Right lobe of liver (tissue), 4 donors: ENCODE measurements around the gene CCDC141.

Experiments
- POLR2A ChIP-seq: fragments of 450-650 bp; IDR thresholded peaks from one replicate; pipeline ENCODE4 v1.6.1; 2017; ENCODE audit warnings: antibody characterized with exemption, mild to moderate bottlenecking
- TF ChIP-seq, protein P1 (sequence below), 4 donors: fragments of 200-600 bp in 3 of 4; fragments of 450-650 bp in 1 of 4; IDR thresholded peaks; one replicate each; pipeline versions ENCODE4 v1.5.1 to v1.8.0; 2016 to 2022; ENCODE audit warnings: antibody characterized with exemption in 4 of 4, mild to moderate bottlenecking in 2 of 4
- donor health status: DM: no; HTN: no; CAD: no.
- donor health status: DM: no; HTN: no; CAD: no.
- donor health status: DM: no; HTN: yes; CAD: no.

- TF ChIP-seq, protein P1, sequence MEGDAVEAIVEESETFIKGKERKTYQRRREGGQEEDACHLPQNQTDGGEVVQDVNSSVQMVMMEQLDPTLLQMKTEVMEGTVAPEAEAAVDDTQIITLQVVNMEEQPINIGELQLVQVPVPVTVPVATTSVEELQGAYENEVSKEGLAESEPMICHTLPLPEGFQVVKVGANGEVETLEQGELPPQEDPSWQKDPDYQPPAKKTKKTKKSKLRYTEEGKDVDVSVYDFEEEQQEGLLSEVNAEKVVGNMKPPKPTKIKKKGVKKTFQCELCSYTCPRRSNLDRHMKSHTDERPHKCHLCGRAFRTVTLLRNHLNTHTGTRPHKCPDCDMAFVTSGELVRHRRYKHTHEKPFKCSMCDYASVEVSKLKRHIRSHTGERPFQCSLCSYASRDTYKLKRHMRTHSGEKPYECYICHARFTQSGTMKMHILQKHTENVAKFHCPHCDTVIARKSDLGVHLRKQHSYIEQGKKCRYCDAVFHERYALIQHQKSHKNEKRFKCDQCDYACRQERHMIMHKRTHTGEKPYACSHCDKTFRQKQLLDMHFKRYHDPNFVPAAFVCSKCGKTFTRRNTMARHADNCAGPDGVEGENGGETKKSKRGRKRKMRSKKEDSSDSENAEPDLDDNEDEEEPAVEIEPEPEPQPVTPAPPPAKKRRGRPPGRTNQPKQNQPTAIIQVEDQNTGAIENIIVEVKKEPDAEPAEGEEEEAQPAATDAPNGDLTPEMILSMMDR (IDR thresholded peaks at IDR 0.05), result no peak
- TF ChIP-seq POLR2A, result no peak
Measured at GRCh38 chr2:178855151-178855550, 194.8 kb downstream of the CCDC141 start.
